Measurements from ENCODE around the gene TEX55.
"Not testable (repeated sequence)": the region's sequence is repeated elsewhere in the genome, so short reads cannot be mapped to it uniquely, and the experiment has no call there.

The TEX55 gene

DNA sequence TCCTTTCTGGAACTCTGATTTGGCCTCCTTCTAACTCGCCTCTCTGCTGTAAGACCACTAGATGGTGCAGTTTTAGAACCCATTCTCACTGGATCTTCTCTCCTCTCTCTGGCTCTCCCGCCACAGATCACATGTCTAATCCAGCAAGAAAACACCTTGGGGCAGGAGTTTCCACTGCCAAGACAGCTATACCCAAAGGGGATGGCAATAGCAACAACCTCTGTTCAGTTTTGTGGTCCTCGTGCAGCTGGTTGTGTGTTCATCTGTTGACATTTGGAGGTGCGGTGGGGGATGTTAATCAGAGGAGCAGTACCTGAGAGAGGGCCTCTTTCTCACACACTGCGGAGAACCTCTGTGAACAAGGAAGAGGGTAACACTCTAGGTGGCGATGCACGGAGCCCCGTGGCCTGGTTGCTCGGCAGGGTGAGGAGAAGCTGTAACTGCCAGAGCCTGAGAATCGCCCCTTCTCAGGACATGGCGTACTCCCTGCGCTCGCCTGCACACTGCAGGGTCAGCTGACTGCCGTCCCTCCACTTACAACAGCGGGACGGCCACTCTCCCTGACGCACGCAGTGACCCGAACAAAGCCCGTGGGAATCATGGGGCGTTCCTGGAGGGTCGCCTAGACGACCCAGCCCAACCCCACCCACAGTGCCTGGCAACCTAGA lies at the start of gene TEX55:
TEX55 (plus strand) TSS at position 666 of the 668 bp plus-strand sequence. CDS start 25 bp downstream, outside the sequence.
- no peak for FAIRE-seq

DNA sequence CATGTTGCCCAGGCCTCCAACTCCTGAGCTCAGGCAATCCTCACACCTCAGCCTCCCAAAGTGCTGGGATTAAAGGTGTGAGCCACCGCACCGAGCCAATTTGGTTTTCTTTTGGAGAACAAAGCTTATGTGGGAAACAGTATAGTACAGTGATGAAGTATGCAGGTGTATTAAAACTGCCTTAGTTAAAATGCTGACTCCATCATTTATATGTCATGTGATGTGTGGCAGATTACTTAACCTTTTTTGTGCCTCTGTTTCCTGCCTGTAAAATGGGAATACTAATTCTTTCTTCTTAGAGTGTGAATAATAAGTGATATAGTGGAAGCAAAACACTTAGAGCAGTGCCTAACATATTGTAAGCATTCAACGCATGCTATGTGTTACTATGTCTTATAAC lies 48.0 kb upstream of the TEX55 start:
- FAIRE-seq = no peak

DNA sequence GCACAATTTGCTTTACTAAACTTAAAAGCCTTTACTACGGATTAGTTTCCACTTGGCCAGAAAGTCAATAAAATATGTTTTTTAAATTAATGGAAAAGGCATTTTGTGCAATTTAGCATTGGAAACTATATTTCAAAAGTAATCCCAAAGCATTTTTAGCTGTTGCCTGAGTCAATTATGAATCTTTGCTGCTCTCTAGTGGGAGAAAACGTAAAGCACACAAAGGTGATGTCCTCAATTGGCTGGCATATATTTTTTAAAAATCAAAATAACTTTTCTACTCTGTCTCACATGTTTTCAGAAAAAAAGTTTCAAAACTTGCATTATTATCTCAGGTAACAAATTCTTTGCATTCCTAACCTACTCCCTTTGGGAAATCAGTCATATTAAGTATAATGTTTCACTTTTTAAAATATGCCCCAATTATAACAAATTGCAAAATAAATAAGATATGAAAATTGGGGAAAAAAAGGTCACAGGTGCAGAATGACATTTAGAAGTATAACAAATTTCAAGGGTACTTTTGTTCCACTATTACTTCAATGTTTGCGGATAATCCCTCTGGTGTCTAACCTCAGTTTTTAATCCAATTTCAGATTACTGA lies 47.2 kb upstream of the TEX55 start:
- peak; percentile 95 for FAIRE-seq

DNA sequence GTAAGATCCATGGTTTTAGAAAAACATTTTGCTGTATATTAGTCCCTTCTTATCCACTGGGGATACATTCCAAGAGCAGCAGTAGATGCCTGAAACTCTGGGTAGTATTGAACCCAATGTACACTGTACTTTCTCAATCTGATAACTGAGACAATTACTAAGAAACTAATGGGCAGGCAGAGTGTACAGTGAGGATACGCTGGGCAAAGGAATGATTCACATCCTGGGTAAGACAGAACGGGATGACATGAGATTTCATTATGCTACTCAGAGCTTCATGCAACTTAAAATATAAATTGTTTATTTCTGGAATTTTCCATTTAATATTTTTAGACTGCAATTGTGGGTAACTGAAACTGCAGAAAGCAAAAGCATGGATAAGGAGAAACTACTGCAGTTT lies 46.2 kb upstream of the TEX55 start:
- FAIRE-seq = no peak

DNA sequence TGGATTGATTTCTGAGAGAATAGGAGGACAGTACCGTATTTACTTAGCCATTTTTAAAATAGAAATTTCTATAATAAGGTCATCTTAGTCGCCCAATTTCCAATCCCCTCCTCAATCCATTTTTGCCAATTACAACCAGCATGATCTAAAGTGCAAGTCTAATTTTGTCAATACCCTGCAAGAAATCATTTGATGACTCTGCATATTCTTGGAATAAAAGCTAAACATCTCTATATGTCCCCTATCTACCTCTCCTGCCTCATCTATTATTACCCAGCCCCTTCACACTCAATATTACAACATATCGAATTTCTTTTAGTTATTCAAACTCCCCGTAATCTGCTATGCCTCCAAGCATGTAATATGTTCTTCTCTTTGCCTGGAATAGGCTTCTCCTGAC lies 41.9 kb upstream of the TEX55 start:
- no peak for FAIRE-seq

DNA sequence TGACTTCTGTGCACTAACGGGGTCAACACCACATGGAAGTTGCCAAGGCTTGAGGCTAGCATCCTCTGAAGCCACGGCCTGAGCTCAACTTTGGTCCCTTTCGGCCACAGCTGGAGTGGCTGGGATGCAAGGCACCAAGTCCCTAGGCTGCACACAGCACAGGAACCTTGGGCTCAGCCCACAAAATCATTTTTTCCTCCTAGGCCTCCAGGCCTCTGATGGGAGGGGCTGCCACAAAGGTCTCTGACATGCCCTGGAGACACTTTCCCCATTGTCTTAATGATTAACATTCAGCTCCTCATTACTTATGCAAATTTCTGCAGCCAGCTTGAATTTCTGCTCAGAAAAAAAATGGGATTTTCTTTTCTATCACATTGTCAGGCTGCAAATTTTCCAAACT lies 27.6 kb upstream of the TEX55 start:
- not testable (repeated sequence) for FAIRE-seq

DNA sequence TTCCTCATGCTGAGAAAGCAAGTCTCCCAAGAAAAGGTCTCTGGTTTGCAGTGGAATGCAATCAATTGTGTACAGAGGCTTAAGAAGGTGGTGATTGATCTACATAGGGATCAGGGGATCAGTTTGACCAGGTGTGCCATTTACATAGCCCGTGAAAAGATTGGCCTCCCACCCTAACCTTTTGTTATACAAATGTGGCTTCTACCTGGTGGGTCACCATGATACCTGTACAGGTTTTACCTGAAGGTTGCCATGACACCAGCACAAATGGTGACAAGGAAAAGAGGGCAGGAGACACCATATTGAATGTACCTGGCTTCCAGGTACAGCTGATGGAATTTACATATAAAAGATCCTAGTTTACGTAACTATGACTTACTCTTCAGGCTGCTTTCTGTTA lies 25.5 kb upstream of the TEX55 start:
- FAIRE-seq = no peak

DNA sequence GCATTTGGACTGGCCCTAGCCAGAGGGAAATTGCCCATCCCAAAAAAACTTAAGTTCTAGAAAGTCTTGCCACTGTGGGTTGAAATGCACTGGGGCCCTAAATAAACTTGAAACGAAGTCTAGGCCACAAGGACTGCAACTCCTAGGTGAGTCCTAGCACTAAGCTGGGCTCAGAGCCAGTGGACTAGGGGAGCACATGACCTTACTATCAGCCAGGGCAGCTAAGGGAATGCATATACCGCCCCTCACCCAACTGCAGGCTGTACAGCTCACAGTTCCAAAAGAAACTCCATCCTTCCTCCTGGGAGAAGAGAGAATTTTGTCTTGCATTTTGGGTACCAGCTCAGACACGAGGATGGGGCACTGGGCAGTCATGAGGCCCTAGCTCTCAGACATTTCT lies 23.6 kb upstream of the TEX55 start:
- FAIRE-seq = no peak

DNA sequence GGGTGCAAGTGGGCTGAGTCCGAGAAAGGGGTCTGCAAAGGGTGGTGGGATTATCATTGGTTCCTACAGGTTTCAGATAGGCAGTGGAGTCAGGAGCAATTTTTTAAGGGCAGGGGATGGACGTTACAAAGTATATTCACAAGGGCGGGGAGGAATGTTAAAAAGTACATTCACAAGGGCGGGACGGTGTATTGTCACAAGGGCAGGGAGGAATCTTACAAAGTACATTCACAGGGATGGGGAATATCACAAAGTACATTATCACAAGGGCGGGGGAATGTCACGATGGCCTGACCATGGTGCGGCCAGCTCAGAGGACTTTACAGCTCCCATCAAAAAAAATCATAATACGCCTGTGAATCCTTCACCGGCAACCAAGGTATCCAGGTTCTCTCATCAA lies 20.6 kb upstream of the TEX55 start:
- FAIRE-seq = no peak

DNA sequence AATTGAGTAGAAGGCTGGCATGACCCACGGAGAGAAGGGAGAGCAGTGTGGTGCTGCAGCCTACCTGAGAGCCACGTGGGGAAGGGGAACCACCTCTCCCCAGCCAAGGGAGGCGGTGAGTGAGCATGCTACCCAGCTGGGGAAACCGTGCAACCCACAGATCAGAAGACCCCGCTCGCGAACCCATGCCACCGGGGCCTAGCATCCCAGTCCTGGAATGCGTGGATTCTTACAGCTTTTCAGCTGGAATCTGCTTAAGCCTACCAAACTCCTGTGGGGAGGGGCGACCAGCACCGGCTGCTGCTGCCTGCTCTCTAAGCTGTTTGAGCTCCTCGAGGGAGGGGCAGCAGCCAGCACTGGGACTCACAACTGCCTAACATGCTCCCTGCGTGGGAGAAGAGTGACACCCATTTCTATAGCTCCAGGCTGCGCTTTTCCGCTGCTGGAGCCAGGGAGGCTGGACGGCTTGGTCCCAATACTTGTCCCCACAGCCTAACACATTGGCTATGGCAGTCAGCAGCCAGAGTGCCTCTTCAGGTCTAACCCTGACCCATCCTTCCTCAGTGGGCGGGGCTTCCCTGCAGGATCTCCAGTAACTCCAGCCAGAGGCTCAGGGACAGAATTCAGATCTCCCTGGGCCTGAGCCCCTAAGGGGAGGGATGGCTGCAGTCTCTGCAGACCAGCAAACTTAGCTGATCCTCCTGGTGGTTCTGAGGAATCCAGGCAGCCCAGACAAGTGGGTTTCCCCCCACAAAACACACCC lies 20.0 kb upstream of the TEX55 start:
- FAIRE-seq = no peak

DNA sequence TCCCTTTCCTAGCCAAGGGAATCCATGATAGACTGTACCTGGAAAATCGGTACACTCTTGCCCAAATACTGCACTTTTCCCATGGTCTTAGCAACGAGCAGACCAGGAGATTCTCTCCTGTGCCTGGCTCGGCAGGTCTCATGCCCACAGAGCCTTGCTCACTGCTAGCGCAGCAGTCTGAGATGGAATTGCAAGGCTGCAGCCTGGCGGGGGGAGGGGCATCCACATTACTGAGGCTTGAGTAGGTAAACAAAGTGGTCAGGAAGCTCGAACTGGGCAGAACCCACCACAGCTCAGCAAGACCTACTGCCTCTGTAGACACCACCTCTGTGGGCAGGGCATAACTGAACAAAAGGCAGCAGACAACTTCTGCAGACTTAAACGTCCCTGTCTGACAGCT lies 15.7 kb upstream of the TEX55 start:
- FAIRE-seq = not testable (repeated sequence)

DNA sequence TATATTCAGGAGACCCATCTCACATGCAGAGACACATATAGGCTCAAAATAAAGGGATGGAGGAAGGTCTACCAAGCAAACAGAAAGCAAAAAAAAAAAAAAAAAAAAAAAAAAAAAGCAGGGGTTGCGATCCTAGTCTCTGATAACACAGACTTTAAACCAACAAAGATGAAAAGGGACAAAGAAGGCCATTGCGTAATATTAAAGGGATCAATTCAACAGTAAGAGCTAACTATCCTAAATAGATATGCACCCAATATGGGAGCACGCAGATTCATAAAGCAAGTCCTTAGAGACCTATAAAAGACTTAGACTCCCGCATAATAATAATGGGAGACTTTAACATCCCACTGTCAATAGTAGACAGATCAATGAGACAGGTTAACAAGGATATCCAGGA lies 13.7 kb upstream of the TEX55 start:
- FAIRE-seq = not testable (repeated sequence)

DNA sequence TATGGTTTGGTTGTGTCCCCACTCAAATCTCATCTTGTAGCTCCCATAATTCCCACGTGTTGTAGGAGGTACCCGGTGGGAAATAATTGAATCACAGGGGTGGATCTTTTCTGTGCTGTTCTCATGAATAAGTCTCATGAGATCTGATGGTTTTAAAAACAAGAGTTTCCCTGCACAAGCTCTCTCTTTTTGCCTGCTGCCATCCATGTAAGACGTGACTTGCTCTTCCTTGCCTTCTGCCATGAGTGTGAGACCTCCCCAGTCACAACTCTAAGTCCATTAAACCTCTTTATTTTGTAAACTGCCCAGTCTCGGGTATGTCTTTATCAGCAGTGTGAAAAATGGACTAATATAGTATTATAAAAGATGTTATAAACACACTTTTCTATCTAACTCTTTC lies 6.6 kb upstream of the TEX55 start:
- not testable (repeated sequence) for FAIRE-seq

DNA sequence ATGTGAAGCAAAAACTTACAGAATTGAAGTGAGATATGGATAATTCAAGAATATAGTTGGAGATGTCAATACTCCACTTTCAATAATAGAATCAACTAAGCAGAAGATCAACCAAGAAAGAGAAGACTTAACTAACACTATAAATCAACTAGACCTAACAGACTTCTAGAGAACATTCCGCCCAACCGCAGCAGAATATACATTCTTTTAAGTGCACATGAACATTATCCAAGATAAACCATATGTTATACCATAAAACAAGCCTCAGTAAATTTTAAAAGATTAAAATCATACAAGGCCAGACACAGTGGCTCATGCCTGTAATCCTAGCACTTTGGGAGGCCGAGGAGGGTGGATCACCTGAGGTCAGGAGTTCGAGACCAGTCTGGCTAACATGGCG lies 5.5 kb upstream of the TEX55 start:
- FAIRE-seq = no peak

DNA sequence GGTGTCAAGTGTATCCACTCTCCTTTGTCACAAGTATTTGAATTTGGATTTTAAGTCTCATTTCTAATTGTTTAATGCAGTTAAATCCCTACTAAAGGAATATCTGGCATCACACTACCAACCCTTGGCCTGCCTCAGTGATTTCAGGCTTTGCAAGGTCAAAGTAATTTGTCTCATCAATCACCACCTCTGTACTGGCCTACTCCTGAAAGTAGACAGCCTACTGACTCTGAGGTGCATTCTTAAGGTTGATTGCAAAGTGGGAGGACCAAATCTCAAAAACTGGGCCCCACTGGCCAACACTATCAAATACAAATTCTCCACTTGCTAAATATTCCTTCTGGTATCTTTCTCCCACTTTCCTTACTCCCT lies 851 bp upstream of the TEX55 start:
- no peak for FAIRE-seq

DNA sequence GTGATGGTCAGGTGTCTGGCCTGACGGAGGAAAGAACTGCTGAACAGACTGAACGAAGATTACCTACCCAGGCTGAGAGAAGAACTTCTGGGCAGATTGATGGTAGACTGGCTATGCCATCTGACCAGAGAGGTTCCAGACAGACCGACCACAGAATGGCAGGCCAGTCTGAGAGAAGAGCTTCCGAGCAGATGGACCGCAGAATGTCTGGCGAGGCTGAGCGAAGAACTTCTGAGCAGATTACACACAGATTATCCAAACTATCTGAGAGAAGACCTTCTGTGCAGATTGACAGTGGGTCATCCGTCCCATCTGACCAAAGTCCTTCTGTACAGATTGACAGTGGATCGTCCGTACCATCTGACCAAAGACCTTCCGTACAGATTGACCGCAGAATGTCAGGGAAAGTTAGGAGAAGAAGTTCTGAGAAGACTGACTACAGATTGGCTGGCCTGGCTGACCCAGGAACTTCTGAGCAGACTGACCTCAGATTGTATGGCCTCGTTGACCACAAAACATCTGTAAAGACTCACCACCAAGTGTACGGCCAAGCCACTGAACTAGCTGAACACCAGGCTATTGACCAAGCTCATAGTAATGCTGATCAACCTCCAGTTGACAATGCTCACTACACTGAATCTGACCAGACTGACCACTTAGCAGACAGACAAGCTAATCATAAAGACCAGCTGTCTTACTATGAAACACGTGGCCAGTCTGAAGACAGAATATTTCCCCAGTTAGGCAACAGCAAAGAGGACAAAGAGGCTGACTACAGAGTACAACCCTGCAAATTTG lies 812 bp downstream of the TEX55 start:
- no peak for FAIRE-seq

DNA sequence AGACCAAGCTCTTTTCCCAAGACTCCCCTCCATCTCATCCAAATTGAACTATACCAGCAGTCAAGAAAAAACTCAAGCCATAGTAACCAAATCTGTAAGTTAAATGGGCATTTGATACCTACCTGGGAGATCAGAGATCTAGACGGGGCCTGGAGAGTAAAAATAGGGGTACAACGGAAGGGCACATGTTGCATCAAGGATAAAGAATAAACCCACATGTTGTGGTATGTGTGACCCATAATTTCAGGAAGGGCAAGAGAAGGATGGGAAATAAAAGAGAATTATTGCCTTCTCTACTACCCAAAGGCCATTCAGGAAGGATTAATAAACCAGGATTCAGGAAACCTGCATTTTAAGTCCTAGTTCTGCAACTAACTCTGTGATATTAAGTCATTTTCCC lies 1.5 kb downstream of the TEX55 start:
- FAIRE-seq = no peak

DNA sequence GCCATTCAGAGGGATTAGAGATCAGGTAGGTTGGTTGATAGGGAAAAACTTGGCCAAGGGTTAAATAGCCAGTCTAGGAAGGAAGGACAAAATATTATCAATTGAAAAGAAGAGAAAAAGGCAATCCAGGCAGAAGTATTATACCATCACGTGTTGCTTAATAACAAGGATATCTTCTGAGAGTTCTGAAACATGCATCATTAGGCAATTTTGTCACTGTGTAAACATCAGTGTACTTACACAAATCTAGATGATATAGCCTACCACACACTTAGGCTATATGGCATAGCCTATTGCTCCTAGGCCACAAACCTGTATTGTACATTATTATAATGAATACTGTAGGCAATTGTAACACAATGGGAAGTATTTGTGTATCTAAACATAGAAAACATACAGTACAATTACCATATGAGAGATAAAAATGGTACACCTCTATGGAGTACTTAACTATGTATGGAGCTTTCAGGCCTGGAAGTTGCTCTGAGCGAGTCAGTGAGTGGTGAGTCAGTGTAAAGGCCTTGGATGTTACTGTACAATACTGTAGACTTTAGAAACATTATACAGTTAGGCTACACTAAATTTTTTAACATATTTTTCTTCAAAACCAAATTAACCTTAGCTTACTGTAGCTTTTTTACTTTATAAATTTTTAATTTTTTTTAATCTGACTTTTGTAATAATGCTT lies 2.7 kb downstream of the TEX55 start:
- no peak for FAIRE-seq

DNA sequence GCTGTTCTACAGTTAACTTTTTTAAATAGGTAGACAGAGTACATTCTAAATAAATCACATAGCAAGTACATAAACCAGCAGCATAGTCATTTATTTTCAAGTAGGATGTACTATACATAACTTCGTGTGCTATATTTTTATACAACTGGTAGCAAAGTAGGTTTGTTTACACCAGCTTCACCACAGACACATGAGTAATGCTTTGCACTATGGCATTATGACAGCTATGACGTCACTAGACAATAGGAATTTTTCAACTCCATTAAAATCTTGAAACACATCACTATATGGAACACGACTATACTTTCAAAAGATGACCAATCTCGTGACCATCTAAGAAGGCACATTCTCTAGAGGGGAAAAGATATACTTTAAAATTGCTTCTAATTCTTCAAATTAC lies 3.5 kb downstream of the TEX55 start:
- FAIRE-seq = no peak

DNA sequence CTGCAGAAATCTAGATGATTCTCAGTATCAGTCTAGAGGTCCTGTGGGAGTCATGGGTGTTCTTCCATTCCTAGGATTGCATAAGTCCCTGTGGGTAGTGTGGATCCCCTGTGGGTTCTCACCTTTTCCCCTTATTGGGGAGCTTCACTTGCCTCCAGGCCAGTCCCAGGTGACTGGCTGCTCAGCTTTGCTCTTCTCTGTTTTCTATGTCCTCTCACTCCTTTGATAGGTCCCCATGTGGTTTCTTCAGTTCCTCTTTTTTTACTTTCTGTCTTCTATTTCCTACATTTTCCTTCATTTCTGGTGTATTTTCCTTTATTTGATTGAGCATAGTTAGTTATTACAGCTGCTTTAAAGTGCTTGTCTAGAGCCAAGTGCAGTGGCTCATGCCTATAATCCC lies 10.9 kb downstream of the TEX55 start:
- no peak for FAIRE-seq

DNA sequence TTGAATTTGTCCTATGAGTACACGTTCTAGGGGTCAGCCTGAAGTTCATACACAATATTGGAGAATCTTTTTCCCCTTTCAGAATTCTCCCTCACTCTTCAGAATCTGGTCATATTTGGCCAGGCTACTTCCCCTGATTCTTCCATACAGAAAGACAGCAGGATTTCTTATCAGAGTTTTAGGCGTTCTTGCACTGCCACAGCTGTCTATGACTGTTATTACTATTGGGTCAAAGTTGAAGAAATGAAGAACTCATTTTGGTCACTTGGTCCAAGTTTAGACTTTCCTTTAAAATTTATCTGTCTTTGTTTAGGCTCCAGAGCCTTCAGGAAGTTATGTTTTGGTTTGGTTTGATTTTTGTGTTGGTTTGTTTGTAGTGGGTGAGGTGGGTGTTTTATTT lies 12.0 kb downstream of the TEX55 start:
- no peak for FAIRE-seq

DNA sequence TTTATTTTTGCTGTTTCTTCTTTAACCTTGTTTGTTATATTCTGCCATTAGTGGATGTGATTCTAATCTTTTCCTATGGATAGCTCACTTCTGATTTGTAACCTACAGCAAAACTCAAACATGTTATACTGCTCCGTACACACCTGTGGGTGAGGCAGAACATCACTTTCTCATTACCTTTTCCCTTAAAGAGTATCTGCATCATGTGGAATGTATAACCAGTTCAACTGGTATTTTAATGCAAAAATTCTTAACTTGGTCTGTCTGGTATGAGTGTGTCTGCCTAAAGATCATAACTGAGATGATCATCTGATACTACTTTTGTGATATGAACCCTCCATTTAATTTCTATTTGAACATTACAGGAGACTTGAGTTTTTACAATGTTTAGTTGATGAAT lies 14.4 kb downstream of the TEX55 start:
- FAIRE-seq = no peak

DNA sequence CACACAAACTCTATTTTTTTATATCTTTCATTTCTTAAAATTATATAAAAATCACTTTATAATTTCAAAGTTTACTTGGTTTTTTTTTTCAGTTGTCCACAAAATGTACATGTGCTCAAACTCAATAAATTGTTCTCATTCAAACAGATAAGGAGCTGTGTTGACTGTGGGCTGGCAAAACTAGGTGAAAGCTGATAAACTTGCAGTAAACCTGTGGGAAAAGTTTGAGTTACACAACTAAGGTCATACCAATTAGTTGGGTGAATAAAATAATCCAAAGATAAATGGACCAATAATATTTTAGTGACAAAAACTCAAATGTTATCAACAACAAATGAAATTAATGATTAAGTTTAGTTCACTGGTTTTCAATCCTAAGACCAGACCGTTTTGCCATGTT lies 14.8 kb downstream of the TEX55 start:
- no peak for FAIRE-seq
